Measurements from ENCODE around the gene SLC9B1. TPM values are rescaled to one million over a fixed set of nuclear protein-coding genes. Genes with fewer than 3 reads are reported as not detected.

SLC9B1 gene
- total and polyA plus RNA-seq, 2 of the 13 experiments (the other 11 are each of a cell fraction or from before 2014, with no cell fraction given), result 0.17 to 0.20 TPM

- Histone ChIP-seq H3K36me3 (replicated peaks in 1 of 2; ENCODE audit: control insufficient read depth in 1 of 2, insufficient read depth in 2 of 2, low read length in 2 of 2) (no peaks in the 10 kb centered on the region), H3K79me2 (ENCODE audit: insufficient read depth, low read length) (no peaks in the 10 kb centered on the region), H3K4me3 (replicated peaks in 1 of 3; ENCODE audit: insufficient read depth in 1 of 3, low read depth in 2 of 3, low read length in 3 of 3) (no peak overlapping the region), H3K9me3 (ENCODE audit: low read length) (no peaks in the 10 kb centered on the region), H3K9ac (ENCODE audit: insufficient read depth, low read depth, low read length) (no peak overlapping the region), H2AFZ (ENCODE audit: low read length) (no peak overlapping the region), H3K27me3 (ENCODE audit: control insufficient read depth in 1 of 2, insufficient read depth in 2 of 2, low read length in 2 of 2) (no peaks in the 10 kb centered on the region), H3K4me2 (ENCODE audit: low read depth, low read length) (no peak overlapping the region), H4K20me1 (ENCODE audit: insufficient read depth, low read length) (no peaks in the 10 kb centered on the region), H3K27ac (ENCODE audit: extremely low read length, insufficient read depth, low read length) (no peak overlapping the region), H3K4me1 (ENCODE audit: insufficient read depth, low read length) (no peaks in the 10 kb centered on the region)
- intact Hi-C loops (cut with micrococcal nuclease; ENCODE audit: unreplicated experiment), result no loop called here
- TF ChIP-seq AFF4 (CRISPR knock-in tag; IDR thresholded peaks at IDR 0.05) (no peak), CSRNP2 (CRISPR knock-in tag; conservative IDR thresholded peaks at IDR 0.05; ENCODE audit: low read depth) (no peak), ELF4 (CRISPR knock-in tag; IDR thresholded peaks at IDR 0.05; ENCODE audit: borderline replicate concordance) (no peak), PLSCR1 (CRISPR knock-in tag; IDR thresholded peaks at IDR 0.05; ENCODE audit: borderline replicate concordance) (no peak), GATAD1 (CRISPR knock-in tag; IDR thresholded peaks at IDR 0.05) (no peak), ZNF614 (CRISPR knock-in tag; IDR thresholded peaks at IDR 0.05; ENCODE audit: borderline replicate concordance) (no peak), ATF6 (CRISPR knock-in tag; conservative IDR thresholded peaks at IDR 0.05) (no peak), KLF16 (CRISPR knock-in tag; IDR thresholded peaks at IDR 0.05) (no peak), ZNF678 (CRISPR knock-in tag; IDR thresholded peaks at IDR 0.05) (no peak), ZNF138 (CRISPR knock-in tag; IDR thresholded peaks at IDR 0.05; ENCODE audit: low read depth) (no peak), ZNF597 (CRISPR knock-in tag; IDR thresholded peaks at IDR 0.05) (no peak), HMGA1 (CRISPR knock-in tag; conservative IDR thresholded peaks at IDR 0.05) (no peak), TCF7L2 (IDR thresholded peaks at IDR 0.05; ENCODE audit: low read depth, low read length) (no peak), SOX5 (CRISPR knock-in tag; IDR thresholded peaks at IDR 0.05; ENCODE audit: borderline replicate concordance) (no peak), ZNF891 (CRISPR knock-in tag; IDR thresholded peaks at IDR 0.05) (no peak)
- WGBS (ENCODE audit: low lambda C conversion rate), result 31% methylated on average over 2 of the region's 2 CpGs
- ATAC-seq (no peak), FAIRE-seq (no peak), DNase-seq (ENCODE audit: low spot score) (no peak)
- in situ Hi-C loops (cut with HindIII; ENCODE audit: extremely low pct_ligation_motif_present, low pct_unique_long_range_greater_than_20kb), result no loop called here
- BruUV-seq (replicated peaks), result no TSS peak
- CTCF ChIA-PET (ENCODE audit: low intra/inter-chr PET ratio, low total read pairs), result no interaction called here
- POLR2A ChIA-PET, result no interaction called here
These were observed 83.8 kb downstream of the SLC9B1 start for GRCh38 chr4:102935716-102936115.
